Mesenchymal stem cell (in vitro differentiated cells and primary cell): ENCODE measurements around the gene FAM3A.

ENCODE experiments used
- DNase-seq: peaks from one replicate; pipeline ENCODE4 v3.0.0-alpha.2; 2013
- H2AFZ ChIP-seq: one replicate; pipeline ENCODE4 v1.6.1; 2013; ENCODE audit warnings: low read depth, mild to moderate bottlenecking, control low read depth, inconsistent platforms, low read length, moderate library complexity
- H2AK5ac ChIP-seq: 2 replicates; pipeline ENCODE4 v1.6.1; 2013; ENCODE audit warnings: low read length, moderate library complexity, mild to moderate bottlenecking, inconsistent platforms; ENCODE audit not compliant: severe bottlenecking
- H2BK120ac ChIP-seq: one replicate; pipeline ENCODE4 v1.6.1; 2013; ENCODE audit warnings: low read depth, mild to moderate bottlenecking, inconsistent platforms, low read length, moderate library complexity
- H2BK12ac ChIP-seq, 2 experiments: one replicate each; pipeline ENCODE4 v1.6.1; 2013; ENCODE audit warnings: inconsistent platforms in 2 of 2, low read length in 2 of 2, mild to moderate bottlenecking in 2 of 2, moderate library complexity in 2 of 2, control low read depth in 1 of 2
- H2BK15ac ChIP-seq: one replicate; pipeline ENCODE4 v1.6.1; 2013; ENCODE audit warnings: mild to moderate bottlenecking, low read depth, inconsistent platforms; ENCODE audit not compliant: poor library complexity, severe bottlenecking
- H2BK5ac ChIP-seq: 2 replicates; pipeline ENCODE4 v1.6.1; 2013; ENCODE audit warnings: low read depth, mild to moderate bottlenecking, low read length, control low read depth, inconsistent platforms; ENCODE audit not compliant: poor library complexity, severe bottlenecking
- H3K14ac ChIP-seq, 2 experiments: one replicate each; pipeline ENCODE4 v1.6.1; 2013; ENCODE audit warnings: inconsistent platforms in 2 of 2, low read length in 2 of 2, control low read depth in 1 of 2, mild to moderate bottlenecking in 1 of 2, moderate library complexity in 1 of 2
- H3K18ac ChIP-seq, 2 experiments: one replicate each; pipeline ENCODE4 v1.6.1; 2013; ENCODE audit warnings: inconsistent platforms in 2 of 2, low read length in 2 of 2, control low read depth in 1 of 2, low read depth in 1 of 2, mild to moderate bottlenecking in 1 of 2
- H3K23ac ChIP-seq, 2 experiments: one replicate each; pipeline ENCODE4 v1.6.1; 2013; ENCODE audit warnings: inconsistent platforms in 2 of 2, low read length in 2 of 2, mild to moderate bottlenecking in 2 of 2, moderate library complexity in 2 of 2, control low read depth in 1 of 2
- H3K27ac ChIP-seq: 2 replicates; pipeline ENCODE4 v1.5.1; 2013; ENCODE audit warnings: mild to moderate bottlenecking, moderate library complexity, low read length, control low read depth, inconsistent platforms; ENCODE audit not compliant: poor library complexity, severe bottlenecking
- H3K27me3 ChIP-seq, 2 experiments: 2 replicates each; pipeline versions ENCODE4 v1.6.1 to v1.7.0; 2013; ENCODE audit warnings: low read length in 2 of 2, mild to moderate bottlenecking in 2 of 2, moderate library complexity in 2 of 2, control low read depth in 1 of 2, inconsistent platforms in 1 of 2; ENCODE audit not compliant: control insufficient read depth in 1 of 2, insufficient read depth in 1 of 2
- H3K36me3 ChIP-seq, 2 experiments: 2 replicates each; pipeline versions ENCODE4 v1.6.1 to v1.7.0; 2013; ENCODE audit warnings: low read length in 2 of 2, control low read depth in 1 of 2, inconsistent platforms in 1 of 2, low read depth in 1 of 2, mild to moderate bottlenecking in 1 of 2; ENCODE audit not compliant: insufficient read depth in 2 of 2, control insufficient read depth in 1 of 2
- H3K4ac ChIP-seq, 2 experiments: one replicate each; pipeline ENCODE4 v1.6.1; 2013; ENCODE audit warnings: inconsistent platforms in 2 of 2, low read length in 2 of 2, mild to moderate bottlenecking in 2 of 2, moderate library complexity in 2 of 2, control low read depth in 1 of 2, low read depth in 1 of 2
- H3K4me1 ChIP-seq: 2 replicates; pipeline ENCODE4 v1.6.1; 2013; ENCODE audit warnings: low read depth, low read length, control low read depth; ENCODE audit not compliant: control insufficient read depth, insufficient read depth
- H3K4me2 ChIP-seq: 2 replicates; pipeline ENCODE4 v1.6.1; 2013; ENCODE audit warnings: low read length, mild to moderate bottlenecking, inconsistent platforms; ENCODE audit not compliant: poor library complexity, severe bottlenecking
- H3K4me3 ChIP-seq, 2 experiments: 2 replicates each; pipeline versions ENCODE4 v1.5.1 to v1.7.0; 2013; ENCODE audit warnings: low read length in 2 of 2, mild to moderate bottlenecking in 2 of 2, control low read depth in 1 of 2, low read depth in 1 of 2; ENCODE audit not compliant: insufficient read depth in 1 of 2
- H3K79me1 ChIP-seq: replicated peaks from 2 replicates; pipeline ENCODE4 v1.6.1; 2013; ENCODE audit warnings: mild to moderate bottlenecking, control low read depth, low read length, inconsistent platforms; ENCODE audit not compliant: poor library complexity, severe bottlenecking
- H3K9ac ChIP-seq: 2 replicates; pipeline ENCODE4 v1.7.0; 2013; ENCODE audit warnings: mild to moderate bottlenecking, low read length, moderate library complexity
- H3K9me3 ChIP-seq: 2 replicates; pipeline ENCODE4 v1.7.0; 2013; ENCODE audit warnings: mild to moderate bottlenecking, low read length; ENCODE audit not compliant: control insufficient read depth
- H4K8ac ChIP-seq: one replicate; pipeline ENCODE4 v1.6.1; 2013; ENCODE audit warnings: inconsistent platforms, mild to moderate bottlenecking, low read length, moderate library complexity
- H4K91ac ChIP-seq: one replicate; pipeline ENCODE4 v1.6.1; 2013; ENCODE audit warnings: mild to moderate bottlenecking, low read length, inconsistent platforms
- WGBS: methylation state at CpG from one replicate; pipeline ENCODE4 v1.1.7; 2013; ENCODE audit warnings: mixed read lengths; 5-methylcytosine and 5-hydroxymethylcytosine counted together

FAM3A gene

DNA sequence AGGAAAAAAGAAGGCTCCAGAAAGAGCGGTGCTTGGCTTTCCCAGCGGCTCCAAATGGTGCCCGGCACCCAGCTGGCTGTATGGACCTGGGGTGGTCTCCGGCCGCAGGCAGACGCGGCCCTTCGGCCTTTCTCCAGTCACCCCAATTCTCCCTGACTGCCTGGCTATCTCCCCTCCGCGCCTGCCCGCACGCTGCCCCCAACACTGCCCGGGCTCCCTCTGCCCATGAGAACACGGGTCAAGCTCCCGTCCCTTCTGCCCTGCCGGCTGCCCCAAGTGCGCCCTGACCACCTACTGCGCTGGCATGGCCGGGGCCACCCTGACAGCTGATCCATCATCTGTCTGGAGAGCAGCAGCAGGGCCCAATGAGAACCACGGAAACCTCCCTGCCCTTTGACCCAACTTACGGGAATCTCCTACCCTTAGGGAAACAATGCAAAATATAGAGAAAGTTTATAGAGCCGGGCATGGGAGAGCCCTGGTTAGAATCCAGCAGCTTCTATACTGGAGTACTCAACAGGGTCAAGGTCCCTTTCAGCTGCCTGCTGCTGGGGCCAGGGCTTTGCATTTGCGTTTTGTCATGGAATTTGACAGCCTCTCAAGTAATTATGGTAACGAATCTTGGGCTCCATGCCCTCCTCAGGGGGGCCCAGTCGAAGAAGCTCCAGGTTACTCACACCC lies 1.2 kb upstream of the FAM3A start:
- WGBS = 21% methylated on average over 23 of the region's 25 CpGs

DNA sequence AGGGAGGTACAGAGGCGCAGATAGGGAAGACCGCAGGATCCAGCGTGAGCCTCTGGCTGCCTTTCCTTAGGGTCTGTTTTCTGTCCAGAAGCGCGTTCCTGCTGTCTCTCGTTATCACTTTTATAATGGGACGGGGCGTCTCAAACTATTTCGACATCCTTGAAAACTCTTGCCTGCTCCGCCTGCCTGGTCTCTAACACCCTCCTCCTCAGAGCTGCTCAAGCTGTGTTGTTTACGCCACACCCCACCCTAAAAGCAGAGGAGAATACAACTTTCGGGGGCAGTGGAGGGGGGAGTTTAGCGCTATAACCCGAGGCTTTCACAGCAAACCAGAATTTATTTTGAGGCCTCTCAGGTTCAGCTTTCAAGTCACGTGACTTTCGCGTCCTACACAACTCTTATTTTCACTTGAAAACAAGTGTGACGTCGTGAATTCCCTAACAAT lies 646 bp upstream of the FAM3A start:
- Histone ChIP-seq H2BK5ac (no peak overlapping the region), H2AK5ac (no peak overlapping the region), H3K27me3 (peaks cover 0 to 3% of the 10 kb centered on the region in 2 experiments), H3K23ac (no peak overlapping the region), H3K79me1 (peaks cover 6% of the 10 kb centered on the region), H3K4ac (peak overlapping the region in 1 of 2 experiments; percentile 87), H3K14ac (no peak overlapping the region), H2BK120ac (no peak overlapping the region), H3K4me2 (peak overlapping the region; percentile 51), H2BK12ac (no peak overlapping the region), H3K4me3 (peak overlapping the region; percentile 30 to 74), H3K27ac (peak overlapping the region; percentile 35), H4K91ac (peak overlapping the region; percentile 61), H3K36me3 (peaks cover 0 to 10% of the 10 kb centered on the region in 2 experiments), H4K8ac (peak overlapping the region; percentile 60), H3K18ac (peak overlapping the region; percentile 83 to 99), H3K4me1 (peaks cover 10% of the 10 kb centered on the region), H2AFZ (no peak overlapping the region), H2BK15ac (no peak overlapping the region), H3K9ac (peak overlapping the region; percentile 87), H3K9me3 (no peaks in the 10 kb centered on the region)
- 5% methylated on average over 12 of the region's 19 CpGs for WGBS
- peak; percentile 90 for DNase-seq

More for the DNA sequence above, 1.2 kb upstream of the FAM3A start:
- peak overlapping the region; percentile 30 for H4K8ac ChIP-seq
- peak overlapping the region; percentile 67 for H4K91ac ChIP-seq
- H2AFZ ChIP-seq = peak overlapping the region; percentile 63
- H3K79me1 ChIP-seq = peaks cover 6% of the 10 kb centered on the region
- peak overlapping the region in 1 of 2 experiments; percentile 74 for H3K4me3 ChIP-seq
- peak overlapping the region in 1 of 2 experiments; percentile 96 for H3K23ac ChIP-seq
- peak overlapping the region in 1 of 2 experiments; percentile 91 for H3K4ac ChIP-seq
- peaks cover 0 to 8% of the 10 kb centered on the region in 2 experiments for H3K36me3 ChIP-seq
- no peak overlapping the region for H2AK5ac ChIP-seq
- no peak overlapping the region for H3K4me2 ChIP-seq
- no peaks in the 10 kb centered on the region for H3K9me3 ChIP-seq
- H3K18ac ChIP-seq = peak overlapping the region in 1 of 2 experiments; percentile 99
- no peak overlapping the region for H2BK5ac ChIP-seq
- H3K4me1 ChIP-seq = peaks cover 10% of the 10 kb centered on the region
- H3K9ac ChIP-seq = peak overlapping the region; percentile 87
- no peak overlapping the region for H2BK15ac ChIP-seq
- H2BK120ac ChIP-seq = no peak overlapping the region
- peaks cover 0 to 3% of the 10 kb centered on the region in 2 experiments for H3K27me3 ChIP-seq
- peak; percentile 38 for DNase-seq
- H2BK12ac ChIP-seq = peak overlapping the region in 1 of 2 experiments; percentile 89
- no peak overlapping the region for H3K27ac ChIP-seq
- H3K14ac ChIP-seq = peak overlapping the region in 1 of 2 experiments; percentile 79

DNA sequence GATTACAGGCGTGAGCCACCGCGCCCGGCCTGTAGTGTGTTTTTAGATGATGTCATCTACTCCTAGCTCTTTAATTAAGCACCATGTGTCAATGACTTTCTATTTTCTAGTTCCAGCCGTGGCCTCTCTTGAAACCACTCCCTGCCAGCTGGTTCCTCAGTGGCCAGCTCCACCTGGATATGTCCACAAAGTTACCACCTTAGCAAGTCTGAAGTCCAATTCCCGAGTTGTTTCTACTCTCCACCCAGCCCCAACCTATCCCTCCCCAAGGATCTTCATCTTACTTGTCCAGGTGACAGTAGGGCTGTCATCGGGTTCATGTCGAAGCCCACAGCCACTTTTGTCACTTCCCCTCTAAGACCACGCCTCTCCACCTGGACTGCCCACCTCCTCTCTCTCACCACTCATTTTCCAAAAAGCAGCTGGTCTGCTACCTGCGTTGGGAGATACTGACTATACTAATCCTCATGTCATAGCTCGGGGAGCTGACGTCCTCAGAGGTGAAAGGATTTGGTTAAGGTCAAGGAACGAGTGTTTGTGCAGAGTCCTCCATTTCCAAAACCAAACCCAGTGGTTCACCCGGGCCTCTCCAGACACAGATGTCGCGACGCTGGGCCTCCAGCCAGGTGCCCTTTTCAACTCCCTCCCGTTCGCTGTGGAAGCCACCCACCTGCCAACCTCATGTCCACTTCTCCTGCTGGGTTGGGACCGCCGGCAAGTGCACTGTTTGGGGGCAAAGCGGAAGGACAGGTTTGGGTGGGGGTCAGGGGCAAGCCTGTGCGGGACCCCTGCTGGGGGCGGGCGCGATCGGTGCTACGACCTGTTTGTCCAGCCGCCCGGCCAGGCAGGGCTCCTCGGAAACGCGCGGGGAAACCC lies 704 bp downstream of the FAM3A start:
- no peak overlapping the region for H3K14ac ChIP-seq
- H3K9ac ChIP-seq = peak overlapping the region; percentile 83
- H4K8ac ChIP-seq = peak overlapping the region; percentile 12
- no peak overlapping the region for H2BK120ac ChIP-seq
- H3K9me3 ChIP-seq = no peaks in the 10 kb centered on the region
- peak overlapping the region; percentile 14 for H2AFZ ChIP-seq
- no peak overlapping the region for H2BK5ac ChIP-seq
- peaks cover 4 to 13% of the 10 kb centered on the region in 2 experiments for H3K36me3 ChIP-seq
- H4K91ac ChIP-seq = peak overlapping the region; percentile 50
- H2BK15ac ChIP-seq = no peak overlapping the region
- H3K79me1 ChIP-seq = peaks cover 6% of the 10 kb centered on the region
- H2AK5ac ChIP-seq = no peak overlapping the region
- peak overlapping the region in 1 of 2 experiments; percentile 40 for H3K23ac ChIP-seq
- peak overlapping the region; percentile 77 for H3K4me2 ChIP-seq
- DNase-seq = peak; percentile 13
- H3K4me3 ChIP-seq = peak overlapping the region; percentile 69 to 82
- no peak overlapping the region for H3K27ac ChIP-seq
- H3K18ac ChIP-seq = peak overlapping the region; percentile 62 to 70
- WGBS = 31% methylated on average over 14 of the region's 34 CpGs
- no peak overlapping the region for H2BK12ac ChIP-seq
- H3K4ac ChIP-seq = no peak overlapping the region
- peaks cover 0 to 3% of the 10 kb centered on the region in 2 experiments for H3K27me3 ChIP-seq
- peaks cover 10% of the 10 kb centered on the region for H3K4me1 ChIP-seq

DNA sequence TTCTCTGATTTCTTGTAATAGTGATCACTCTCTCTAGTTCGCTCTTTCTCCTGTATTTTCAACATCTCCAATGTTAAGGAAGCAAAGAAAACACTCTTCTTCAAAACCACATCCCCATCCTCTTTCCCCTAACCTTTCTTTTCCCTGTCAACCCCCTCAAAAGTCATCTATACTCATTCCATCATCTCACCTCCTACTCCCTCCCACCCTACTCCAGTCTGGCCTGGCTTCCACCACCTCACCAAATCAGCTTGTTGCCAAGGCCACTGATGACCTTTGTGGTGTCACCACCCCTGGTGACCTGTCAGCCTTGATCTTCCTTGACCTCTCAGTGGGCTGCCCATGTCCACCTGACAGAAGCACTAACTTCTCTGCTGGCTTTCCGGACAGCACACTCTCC lies 2.3 kb downstream of the FAM3A start:
- Histone ChIP-seq H3K36me3 (peaks cover 16 to 18% of the 10 kb centered on the region in 2 experiments), H4K91ac (no peak overlapping the region), H3K4ac (no peak overlapping the region), H2AK5ac (no peak overlapping the region), H2AFZ (no peak overlapping the region), H3K27ac (no peak overlapping the region), H3K23ac (no peak overlapping the region), H3K27me3 (no peaks in the 10 kb centered on the region), H4K8ac (no peak overlapping the region), H2BK12ac (no peak overlapping the region), H3K9me3 (peaks cover 10% of the 10 kb centered on the region), H3K4me3 (no peak overlapping the region), H2BK5ac (no peak overlapping the region), H3K79me1 (peaks cover 6% of the 10 kb centered on the region), H3K9ac (no peak overlapping the region), H3K4me2 (no peak overlapping the region), H3K14ac (no peak overlapping the region), H2BK120ac (no peak overlapping the region), H3K18ac (no peak overlapping the region), H3K4me1 (peaks cover 10% of the 10 kb centered on the region), H2BK15ac (no peak overlapping the region)
- no peak for DNase-seq
- 100% methylated on average over 2 of the region's 2 CpGs for WGBS
